Activated CD4-positive, alpha-beta T cell treated with anti-CD3 and anti-CD28 coated beads for 24 hours (primary cell): ENCODE data around the gene PIR.

Experiments
- DNase-seq, 2 donors: peaks; one replicate each; pipeline ENCODE4 v3.0.0-alpha.2; 2020; ENCODE audit warnings: low read depth in 2 of 2

The PIR gene

GRCh38 chrX:15493118-15493962, at the start of gene PIR:
TSS of gene PIR (minus strand) at chrX:15493333. CDS start at chrX:15491257, 2,076 bp downstream.
- peak; percentile 39 to 46 for DNase-seq

- DNase-seq = no peak
Observed at GRCh38 chrX:15530318-15530717, 37.2 kb upstream of the PIR start.

GRCh38 chrX:15529165-15529564, 36.0 kb upstream of the PIR start:
- no peak for DNase-seq

GRCh38 chrX:15525664-15526416, 32.7 kb upstream of the PIR start:
- DNase-seq = no peak

- no peak for DNase-seq
Observed at GRCh38 chrX:15524417-15524816, 31.3 kb upstream of the PIR start.

- DNase-seq = no peak
Observed at GRCh38 chrX:15523088-15523487, 30.0 kb upstream of the PIR start.

- DNase-seq = no peak
Observed at GRCh38 chrX:15522464-15522863, 29.3 kb upstream of the PIR start.

GRCh38 chrX:15515931-15516330, 22.8 kb upstream of the PIR start:
- DNase-seq = no peak

- no peak for DNase-seq
Observed at GRCh38 chrX:15514279-15514678, 21.1 kb upstream of the PIR start.

- no peak for DNase-seq
Observed at GRCh38 chrX:15512401-15512965, 19.4 kb upstream of the PIR start.

GRCh38 chrX:15511563-15511962, 18.4 kb upstream of the PIR start:
- no peak for DNase-seq

GRCh38 chrX:15509845-15510244, 16.7 kb upstream of the PIR start:
- DNase-seq = no peak

- DNase-seq = no peak
Observed at GRCh38 chrX:15507005-15507404, 13.9 kb upstream of the PIR start.

- DNase-seq = no peak
Observed at GRCh38 chrX:15505101-15505500, 12.0 kb upstream of the PIR start.

- DNase-seq = no peak
Observed at GRCh38 chrX:15504661-15505060, 11.5 kb upstream of the PIR start.

GRCh38 chrX:15501506-15501905, 8.4 kb upstream of the PIR start:
- no peak for DNase-seq

- DNase-seq = no peak
Observed at GRCh38 chrX:15500497-15500966, 7.4 kb upstream of the PIR start, which contains the start of gene BMX. TSS of gene BMX (plus strand) at chrX:15500807. CDS start at chrX:15508354, 7,547 bp downstream.

GRCh38 chrX:15499976-15500375, 6.8 kb upstream of the PIR start:
- DNase-seq = no peak

- no peak for DNase-seq
Observed at GRCh38 chrX:15498741-15499140, 5.6 kb upstream of the PIR start.

GRCh38 chrX:15497865-15498264, 4.7 kb upstream of the PIR start:
- peak; percentile 12 to 38 for DNase-seq

- no peak for DNase-seq
Observed at GRCh38 chrX:15496824-15497223, 3.7 kb upstream of the PIR start.

- no peak for DNase-seq
Observed at GRCh38 chrX:15495801-15496200, 2.7 kb upstream of the PIR start.
